Left ventricle myocardium inferior (tissue), 1 donor: ENCODE results near the gene DGLUCY. TPM values are rescaled to one million over a fixed set of nuclear protein-coding genes. Genes with fewer than 3 reads are reported as not detected.

Source experiments
- DNase-seq: peaks from one replicate; pipeline ENCODE4 v3.0.0-alpha.2; 2020
- H3K27ac ChIP-seq: fragments of 200-600 bp; replicated peaks from 2 replicates; pipeline ENCODE4 v1.8.0; 2021
- H3K27me3 ChIP-seq: fragments of 200-600 bp; 2 replicates; pipeline ENCODE4 v1.8.0; 2021; ENCODE audit warnings: low read depth
- H3K36me3 ChIP-seq: fragments of 200-600 bp; 2 replicates; pipeline ENCODE4 v1.8.0; 2021
- H3K4me1 ChIP-seq: fragments of 200-600 bp; 2 replicates; pipeline ENCODE4 v1.8.0; 2021
- H3K4me3 ChIP-seq: fragments of 200-600 bp; 2 replicates; pipeline ENCODE4 v1.8.0; 2021; ENCODE audit warnings: mild to moderate bottlenecking, moderate library complexity
- H3K9me3 ChIP-seq: fragments of 200-600 bp; replicated peaks from 2 replicates; pipeline ENCODE4 v1.8.0; 2021
- CTCF ChIP-seq: fragments of 200-600 bp; IDR thresholded peaks from 2 replicates; pipeline ENCODE4 v1.8.0; 2021; ENCODE audit warnings: antibody characterized with exemption, mild to moderate bottlenecking, borderline replicate concordance
- intact Hi-C: fragments of 100-400 bp; cut with micrococcal nuclease; formaldehyde crosslinking; loops from one replicate; pipeline ENCODE4 v1.11.0; 2022
- total RNA-seq: library from RNA; stranded (reverse); fragmentation: NEBNext Ultra II Directional; extraction: Animal tissue kit (Norgen Biotek cat#: 25700); gene quantifications from one replicate; pipeline ENCODE4 v1.2.1, GENCODE V29; 2021
- donor health status: DM: no; HTN: yes; CAD: no; lungs with severe emphysema.

DGLUCY gene
- total RNA-seq, 1 donor from 2014 or later = 220 TPM

GRCh38 chr14:91158091-91158790, 44.4 kb downstream of the DGLUCY start:
- no peak for TF ChIP-seq CTCF
- intact Hi-C loops = no loop called here
- DNase-seq = peak; percentile 59
- Histone ChIP-seq H3K27ac (peak overlapping the region; percentile 91), H3K27me3 (no peaks in the 10 kb centered on the region), H3K9me3 (no peaks in the 10 kb centered on the region), H3K4me1 (peaks cover 67% of the 10 kb centered on the region), H3K36me3 (peaks cover 68% of the 10 kb centered on the region), H3K4me3 (no peak overlapping the region)

GRCh38 chr14:91159182-91159581, 45.3 kb downstream of the DGLUCY start:
- Histone ChIP-seq H3K4me3 (no peak overlapping the region), H3K27me3 (no peaks in the 10 kb centered on the region), H3K36me3 (peaks cover 69% of the 10 kb centered on the region), H3K27ac (peak overlapping the region; percentile 91), H3K9me3 (no peaks in the 10 kb centered on the region), H3K4me1 (peaks cover 76% of the 10 kb centered on the region)
- no peak for TF ChIP-seq CTCF
- intact Hi-C loops = no loop called here
- no peak for DNase-seq

GRCh38 chr14:91159906-91160305, 46.0 kb downstream of the DGLUCY start:
- Histone ChIP-seq H3K4me1 (peaks cover 79% of the 10 kb centered on the region), H3K27me3 (no peaks in the 10 kb centered on the region), H3K36me3 (peaks cover 72% of the 10 kb centered on the region), H3K9me3 (no peaks in the 10 kb centered on the region), H3K4me3 (no peak overlapping the region), H3K27ac (peak overlapping the region; percentile 91)
- intact Hi-C loops = no loop called here
- no peak for DNase-seq
- no peak for TF ChIP-seq CTCF

GRCh38 chr14:91163316-91163715, 49.4 kb downstream of the DGLUCY start:
- H3K4me1 ChIP-seq = peaks cover 80% of the 10 kb centered on the region
- intact Hi-C loops = no loop called here
- peak; percentile 48 for DNase-seq
- H3K4me3 ChIP-seq = no peak overlapping the region
- H3K36me3 ChIP-seq = peaks cover 96% of the 10 kb centered on the region
- TF ChIP-seq CTCF = no peak
- no peaks in the 10 kb centered on the region for H3K9me3 ChIP-seq
- H3K27ac ChIP-seq = peak overlapping the region; percentile 82
- H3K27me3 ChIP-seq = no peaks in the 10 kb centered on the region

GRCh38 chr14:91164676-91165075, 50.8 kb downstream of the DGLUCY start:
- H3K4me1 ChIP-seq = peaks cover 80% of the 10 kb centered on the region
- H3K9me3 ChIP-seq = no peaks in the 10 kb centered on the region
- no peaks in the 10 kb centered on the region for H3K27me3 ChIP-seq
- H3K36me3 ChIP-seq = peaks cover 96% of the 10 kb centered on the region
- H3K27ac ChIP-seq = peak overlapping the region; percentile 82
- intact Hi-C loops = no loop called here
- H3K4me3 ChIP-seq = no peak overlapping the region
- DNase-seq = peak; percentile 53
- no peak for TF ChIP-seq CTCF
